Neural crest cell (in vitro differentiated cells): ENCODE results near the gene ME3. TPM values are rescaled to one million over a fixed set of nuclear protein-coding genes. Genes with fewer than 3 reads are reported as not detected.
"Not testable (repeated sequence)": the region's sequence is repeated elsewhere in the genome, so short reads cannot be mapped to it uniquely, and the experiment has no call there.

ENCODE experiments used
- DNase-seq: peaks from one replicate; pipeline ENCODE4 v3.0.0; 2021; ENCODE audit warnings: low read depth, mixed read lengths, low spot score
- H3K27ac Mint-ChIP-seq: one replicate; pipeline ENCODE4 v1.8.0; 2021; ENCODE audit warnings: mild to moderate bottlenecking, mixed read lengths; ENCODE audit not compliant: unreplicated experiment
- H3K27me3 Mint-ChIP-seq: 2 replicates; pipeline ENCODE4 v1.8.0; 2021; ENCODE audit warnings: low read depth, mild to moderate bottlenecking, mixed read lengths
- H3K36me3 Mint-ChIP-seq: 2 replicates; pipeline ENCODE4 v1.8.0; 2021; ENCODE audit warnings: low read depth, mild to moderate bottlenecking, mixed read lengths
- H3K4me1 Mint-ChIP-seq: 2 replicates; pipeline ENCODE4 v1.8.0; 2021; ENCODE audit warnings: mixed read lengths
- H3K4me3 Mint-ChIP-seq: one replicate; pipeline ENCODE4 v1.8.0; 2021; ENCODE audit warnings: mild to moderate bottlenecking, mixed read lengths
- H3K9me3 Mint-ChIP-seq: 2 replicates; pipeline ENCODE4 v1.8.0; 2021; ENCODE audit warnings: mixed read lengths
- CTCF ChIP-seq: fragments of 200-600 bp; sonication (generic); conservative IDR thresholded peaks from 2 replicates; pipeline ENCODE4 v1.5.0; 2021; ENCODE audit warnings: antibody characterized with exemption, mild to moderate bottlenecking
- total RNA-seq: library from RNA; stranded (reverse); gene quantifications from 2 replicates; pipeline ENCODE4 v1.2.1, GENCODE V29; 2021

Gene ME3
- total RNA-seq, 1 donor from 2014 or later, result 18.9 TPM

- no peak for DNase-seq
- H3K36me3 Mint-ChIP-seq, result peaks cover 8% of the 10 kb centered on the region
- TF ChIP-seq CTCF, result no peak
- no peak overlapping the region for H3K27ac Mint-ChIP-seq
- H3K4me3 Mint-ChIP-seq, result no peak overlapping the region
- H3K9me3 Mint-ChIP-seq, result peaks cover 2% of the 10 kb centered on the region
- peaks cover 29% of the 10 kb centered on the region for H3K4me1 Mint-ChIP-seq
- no peaks in the 10 kb centered on the region for H3K27me3 Mint-ChIP-seq
Measured at GRCh38 chr11:86660088-86660487, 12.3 kb downstream of the ME3 start.

- Mint-ChIP-seq H3K4me1 (peaks cover 21% of the 10 kb centered on the region), H3K4me3 (no peak overlapping the region), H3K27ac (no peak overlapping the region), H3K9me3 (no peaks in the 10 kb centered on the region), H3K36me3 (peaks cover 8% of the 10 kb centered on the region), H3K27me3 (no peaks in the 10 kb centered on the region)
- no peak for DNase-seq
- TF ChIP-seq CTCF, result no peak
Measured at GRCh38 chr11:86658534-86658933, 13.9 kb downstream of the ME3 start.

- Mint-ChIP-seq H3K36me3 (peaks cover 22% of the 10 kb centered on the region), H3K9me3 (peaks cover 11% of the 10 kb centered on the region)
- not testable (repeated sequence) for H3K27ac Mint-ChIP-seq, H3K4me1 Mint-ChIP-seq, DNase-seq, H3K4me3 Mint-ChIP-seq, H3K27me3 Mint-ChIP-seq
Measured at GRCh38 chr11:86645212-86645611, 27.2 kb downstream of the ME3 start.

- H3K9me3 Mint-ChIP-seq, result peaks cover 8% of the 10 kb centered on the region
- no peak overlapping the region for H3K4me3 Mint-ChIP-seq
- H3K4me1 Mint-ChIP-seq, result peaks cover 5% of the 10 kb centered on the region
- no peak for TF ChIP-seq CTCF
- H3K27ac Mint-ChIP-seq, result no peak overlapping the region
- H3K36me3 Mint-ChIP-seq, result peaks cover 15% of the 10 kb centered on the region
- no peaks in the 10 kb centered on the region for H3K27me3 Mint-ChIP-seq
- no peak for DNase-seq
Measured at GRCh38 chr11:86644291-86644690, 28.1 kb downstream of the ME3 start.

GRCh38 chr11:86641537-86642261 is 30.7 kb downstream of the ME3 start:
- H3K27me3 Mint-ChIP-seq, result no peaks in the 10 kb centered on the region
- H3K9me3 Mint-ChIP-seq, result peaks cover 2% of the 10 kb centered on the region
- no peak for TF ChIP-seq CTCF
- DNase-seq, result no peak
- H3K36me3 Mint-ChIP-seq, result peaks cover 8% of the 10 kb centered on the region
- H3K4me3 Mint-ChIP-seq, result no peak overlapping the region
- H3K4me1 Mint-ChIP-seq, result peaks cover 5% of the 10 kb centered on the region
- H3K27ac Mint-ChIP-seq, result no peak overlapping the region

GRCh38 chr11:86639137-86639536 is 33.3 kb downstream of the ME3 start:
- H3K27me3 Mint-ChIP-seq, result no peaks in the 10 kb centered on the region
- no peaks in the 10 kb centered on the region for H3K36me3 Mint-ChIP-seq
- H3K27ac Mint-ChIP-seq, result no peak overlapping the region
- no peak overlapping the region for H3K4me3 Mint-ChIP-seq
- no peaks in the 10 kb centered on the region for H3K4me1 Mint-ChIP-seq
- TF ChIP-seq CTCF, result no peak
- no peaks in the 10 kb centered on the region for H3K9me3 Mint-ChIP-seq
- DNase-seq, result no peak
